AG09309 (cell line): ENCODE data around the gene CASP5.
A peak's percentile ranks its signal among the peaks of the same experiment; 100 is the strongest.
"Not testable (repeated sequence)": the region's sequence is repeated elsewhere in the genome, so short reads cannot be mapped to it uniquely, and the experiment has no call there.

Experiments used
- DNase-seq: peaks from one replicate; pipeline ENCODE4 v3.0.0-alpha.2; 2010; ENCODE audit warnings: low read depth
- H3K4me3 ChIP-seq: 2 replicates; pipeline ENCODE4 v1.5.1; 2011; ENCODE audit warnings: mild to moderate bottlenecking, low read depth, low read length, moderate library complexity; ENCODE audit not compliant: control insufficient read depth
- CTCF ChIP-seq: IDR thresholded peaks from 2 replicates; pipeline ENCODE4 v1.5.1; 2011; ENCODE audit warnings: mild to moderate bottlenecking, low read depth, low read length, inconsistent platforms; ENCODE audit not compliant: insufficient read depth, control insufficient read depth; ENCODE audit errors: missing control alignments

CASP5 gene

GRCh38 chr11:105054723-105055493, 31.9 kb upstream of the CASP5 start:
- no peak for TF ChIP-seq CTCF
- no peak overlapping the region for H3K4me3 ChIP-seq
- DNase-seq = no peak

GRCh38 chr11:105052487-105052886, 29.5 kb upstream of the CASP5 start:
- TF ChIP-seq CTCF = no peak
- no peak overlapping the region for H3K4me3 ChIP-seq
- no peak for DNase-seq

- TF ChIP-seq CTCF = no peak
- H3K4me3 ChIP-seq = no peak overlapping the region
- DNase-seq = no peak
These were observed 28.6 kb upstream of the CASP5 start for GRCh38 chr11:105051559-105051958.

- no peak overlapping the region for H3K4me3 ChIP-seq
- DNase-seq = no peak
- no peak for TF ChIP-seq CTCF
These were observed 26.5 kb upstream of the CASP5 start for GRCh38 chr11:105049481-105049880.

GRCh38 chr11:105046898-105047579, 24.1 kb upstream of the CASP5 start:
- H3K4me3 ChIP-seq = no peak overlapping the region
- peak; percentile 95 for DNase-seq
- TF ChIP-seq CTCF = no peak

- H3K4me3 ChIP-seq = no peak overlapping the region
- DNase-seq = no peak
- no peak for TF ChIP-seq CTCF
These were observed 22.8 kb upstream of the CASP5 start for GRCh38 chr11:105045676-105046296.

GRCh38 chr11:105044557-105045524, 21.9 kb upstream of the CASP5 start, which contains the start of gene CARD16:
TSS of gene CARD16 (minus strand) at chr11:105045335. CDS start at chr11:105045297, 38 bp downstream.
- H3K4me3 ChIP-seq, DNase-seq: not testable (repeated sequence)
